Measurements from ENCODE around the gene ASTN2. TPM values are rescaled to one million over a fixed set of nuclear protein-coding genes. Genes with fewer than 3 reads are reported as not detected.
"Not testable (repeated sequence)": the region's sequence is repeated elsewhere in the genome, so short reads cannot be mapped to it uniquely, and the experiment has no call there.

The ASTN2 gene
- total and polyA plus RNA-seq, 2 donors: 3.1 to 10.2 TPM

GRCh38 chr9:116700882-116701865 is 713.7 kb downstream of the ASTN2 start:
- Histone ChIP-seq H3K4me3 (ENCODE audit: low read depth, low read length) (no peak overlapping the region), H3K36me3 (ENCODE audit: insufficient read depth) (peaks cover 6% of the 10 kb centered on the region), H3K27ac (ENCODE audit: low read depth) (no peak overlapping the region), H3K4me1 (ENCODE audit: insufficient read depth) (no peaks in the 10 kb centered on the region)
- DNase-seq (ENCODE audit: extremely low spot score): no peak
- 84% methylated on average over 2 of the region's 2 CpGs for whole genome bisulfite sequencing

- H3K4me1 ChIP-seq (ENCODE audit: insufficient read depth): no peaks in the 10 kb centered on the region
- H3K36me3 ChIP-seq (ENCODE audit: insufficient read depth): peaks cover 6% of the 10 kb centered on the region
- 96% methylated on average over 1 of the region's 1 CpG for WGBS
- no peak for DNase-seq (ENCODE audit: extremely low spot score)
- H3K4me3 ChIP-seq (ENCODE audit: low read depth, low read length): no peak overlapping the region
- no peak overlapping the region for H3K27ac ChIP-seq (ENCODE audit: low read depth)
These were observed 714.6 kb downstream of the ASTN2 start for GRCh38 chr9:116700279-116700678.

GRCh38 chr9:116697887-116698286 is 717.0 kb downstream of the ASTN2 start:
- peaks cover 6% of the 10 kb centered on the region for H3K36me3 ChIP-seq (ENCODE audit: insufficient read depth)
- H3K4me3 ChIP-seq (ENCODE audit: low read depth, low read length): no peak overlapping the region
- no peak overlapping the region for H3K27ac ChIP-seq (ENCODE audit: low read depth)
- peaks cover 5% of the 10 kb centered on the region for H3K4me1 ChIP-seq (ENCODE audit: insufficient read depth)
- 95% methylated on average over 16 of the region's 16 CpGs for WGBS
- no peak for DNase-seq (ENCODE audit: extremely low spot score)

- H3K27ac ChIP-seq (ENCODE audit: low read depth): no peak overlapping the region
- 88% methylated on average over 1 of the region's 1 CpG for WGBS
- peaks cover 5% of the 10 kb centered on the region for H3K4me1 ChIP-seq (ENCODE audit: insufficient read depth)
- H3K4me3 ChIP-seq (ENCODE audit: low read depth, low read length): no peak overlapping the region
- no peak for DNase-seq (ENCODE audit: extremely low spot score)
- H3K36me3 ChIP-seq (ENCODE audit: insufficient read depth): peaks cover 6% of the 10 kb centered on the region
These were observed 717.5 kb downstream of the ASTN2 start for GRCh38 chr9:116697362-116697761.

- WGBS: 63% methylated on average over 3 of the region's 3 CpGs
- no peak overlapping the region for H3K4me3 ChIP-seq (ENCODE audit: low read depth, low read length)
- H3K27ac ChIP-seq (ENCODE audit: low read depth): no peak overlapping the region
- H3K4me1 ChIP-seq (ENCODE audit: insufficient read depth): peaks cover 5% of the 10 kb centered on the region
- no peak for DNase-seq (ENCODE audit: extremely low spot score)
- peaks cover 8% of the 10 kb centered on the region for H3K36me3 ChIP-seq (ENCODE audit: insufficient read depth)
These were observed 719.4 kb downstream of the ASTN2 start for GRCh38 chr9:116695438-116695837.

GRCh38 chr9:116694785-116695291 is 720.0 kb downstream of the ASTN2 start:
- Histone ChIP-seq H3K4me3 (ENCODE audit: low read depth, low read length) (no peak overlapping the region), H3K36me3 (ENCODE audit: insufficient read depth) (peaks cover 8% of the 10 kb centered on the region), H3K4me1 (ENCODE audit: insufficient read depth) (peaks cover 5% of the 10 kb centered on the region), H3K27ac (ENCODE audit: low read depth) (no peak overlapping the region)
- 84% methylated on average over 4 of the region's 4 CpGs for WGBS
- DNase-seq (ENCODE audit: extremely low spot score): no peak

GRCh38 chr9:116693233-116693731 is 721.6 kb downstream of the ASTN2 start:
- Histone ChIP-seq H3K27ac (ENCODE audit: low read depth) (no peak overlapping the region), H3K4me3 (ENCODE audit: low read depth, low read length) (no peak overlapping the region), H3K36me3 (ENCODE audit: insufficient read depth) (peaks cover 5% of the 10 kb centered on the region), H3K4me1 (ENCODE audit: insufficient read depth) (peaks cover 5% of the 10 kb centered on the region)
- peak; percentile 37 for DNase-seq (ENCODE audit: extremely low spot score)
- WGBS: 71% methylated on average over 2 of the region's 2 CpGs

- WGBS: 66% methylated on average over 2 of the region's 2 CpGs
- Histone ChIP-seq H3K4me1 (ENCODE audit: insufficient read depth) (peaks cover 5% of the 10 kb centered on the region), H3K36me3 (ENCODE audit: insufficient read depth) (peaks cover 2% of the 10 kb centered on the region), H3K4me3 (ENCODE audit: low read depth, low read length) (no peak overlapping the region), H3K27ac (ENCODE audit: low read depth) (no peak overlapping the region)
- no peak for DNase-seq (ENCODE audit: extremely low spot score)
These were observed 722.2 kb downstream of the ASTN2 start for GRCh38 chr9:116692616-116693015.

GRCh38 chr9:116691607-116692006 is 723.2 kb downstream of the ASTN2 start:
- WGBS: 83% methylated on average over 3 of the region's 3 CpGs
- H3K27ac ChIP-seq (ENCODE audit: low read depth): no peak overlapping the region
- DNase-seq (ENCODE audit: extremely low spot score): no peak

GRCh38 chr9:116690805-116691204 is 724.1 kb downstream of the ASTN2 start:
- not testable (repeated sequence) for H3K4me1 ChIP-seq (ENCODE audit: insufficient read depth); H3K4me3 ChIP-seq (ENCODE audit: low read depth, low read length); H3K27ac ChIP-seq (ENCODE audit: low read depth); H3K36me3 ChIP-seq (ENCODE audit: insufficient read depth); DNase-seq (ENCODE audit: extremely low spot score)

More at GRCh38 chr9:116691607-116692006, 723.2 kb downstream of the ASTN2 start:
- H3K4me1 ChIP-seq (ENCODE audit: insufficient read depth): peaks cover 5% of the 10 kb centered on the region
- H3K4me3 ChIP-seq (ENCODE audit: low read depth, low read length): no peak overlapping the region
- H3K36me3 ChIP-seq (ENCODE audit: insufficient read depth): peaks cover 2% of the 10 kb centered on the region

- no peak for DNase-seq (ENCODE audit: extremely low spot score)
- Histone ChIP-seq H3K36me3 (ENCODE audit: insufficient read depth) (peaks cover 2% of the 10 kb centered on the region), H3K4me3 (ENCODE audit: low read depth, low read length) (no peak overlapping the region), H3K27ac (ENCODE audit: low read depth) (no peak overlapping the region), H3K4me1 (ENCODE audit: insufficient read depth) (peaks cover 5% of the 10 kb centered on the region)
- WGBS: 96% methylated on average over 3 of the region's 3 CpGs
These were observed 725.3 kb downstream of the ASTN2 start for GRCh38 chr9:116689486-116690032.

- DNase-seq (ENCODE audit: extremely low spot score): no peak
- Histone ChIP-seq H3K36me3 (ENCODE audit: insufficient read depth) (peaks cover 2% of the 10 kb centered on the region), H3K4me1 (ENCODE audit: insufficient read depth) (peaks cover 5% of the 10 kb centered on the region), H3K4me3 (ENCODE audit: low read depth, low read length) (no peak overlapping the region), H3K27ac (ENCODE audit: low read depth) (no peak overlapping the region)
- 80% methylated on average over 3 of the region's 3 CpGs for WGBS
These were observed 725.9 kb downstream of the ASTN2 start for GRCh38 chr9:116688806-116689485.

- DNase-seq (ENCODE audit: extremely low spot score): no peak
- WGBS: 9% methylated on average over 7 of the region's 7 CpGs
- Histone ChIP-seq H3K4me3 (ENCODE audit: low read depth, low read length) (peak overlapping the region; percentile 74), H3K36me3 (ENCODE audit: insufficient read depth) (peaks cover 2% of the 10 kb centered on the region), H3K27ac (ENCODE audit: low read depth) (no peak overlapping the region), H3K4me1 (ENCODE audit: insufficient read depth) (no peaks in the 10 kb centered on the region)
These were observed 727.1 kb downstream of the ASTN2 start for GRCh38 chr9:116687754-116688135.

Data from urinary bladder (tissue), 4 donors.